ENCODE measurements around the gene CLDND2. TPM values are rescaled to one million over a fixed set of nuclear protein-coding genes. Genes with fewer than 3 reads are reported as not detected.

The CLDND2 gene
- total and polyA plus RNA-seq, 10 of the 15 experiments (the other 5 are each of a cell fraction or from before 2014, with no cell fraction given) = 0.24 to 7.1 (median 1.8) TPM; not detected in 1

DNA sequence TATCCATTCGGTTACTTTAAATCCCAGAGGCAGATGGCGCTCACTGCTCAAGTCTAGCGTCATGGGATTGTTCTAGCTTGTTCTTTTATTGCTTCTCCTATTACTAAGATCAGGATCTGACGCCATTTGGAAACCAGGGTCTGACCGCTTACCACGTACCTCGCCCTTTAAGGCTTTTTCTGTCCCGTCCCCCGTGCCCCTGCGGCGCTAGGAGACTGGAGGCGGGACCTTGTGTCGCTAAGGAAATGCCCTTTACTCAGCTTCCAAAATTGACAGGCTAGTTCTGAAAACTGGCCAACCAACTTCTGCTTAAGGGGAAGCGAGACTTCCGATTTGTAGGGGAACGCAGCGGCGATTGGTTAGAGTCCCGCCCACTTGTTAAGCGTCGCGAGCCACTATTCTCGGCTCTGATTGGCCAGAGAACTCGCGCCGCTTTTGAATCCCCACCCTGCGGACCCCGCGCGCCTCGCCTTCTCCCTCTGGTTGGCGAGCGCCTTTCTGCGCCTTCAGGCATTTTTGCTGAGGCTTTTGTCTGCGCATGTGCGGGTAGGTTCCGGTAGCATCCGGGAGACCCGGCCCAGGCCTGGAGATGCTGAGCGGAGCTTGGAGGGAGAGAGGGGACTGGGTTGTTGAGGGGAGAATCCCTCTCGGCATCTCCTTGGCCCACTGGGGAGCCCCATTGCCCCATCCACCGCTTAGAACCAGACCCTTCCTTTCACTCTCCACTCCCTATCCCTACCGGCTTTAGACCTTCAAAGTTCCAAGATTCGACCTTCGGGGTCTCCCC, 25.4 kb upstream of the CLDND2 start (continued):
- TF ChIP-seq, protein P1, sequence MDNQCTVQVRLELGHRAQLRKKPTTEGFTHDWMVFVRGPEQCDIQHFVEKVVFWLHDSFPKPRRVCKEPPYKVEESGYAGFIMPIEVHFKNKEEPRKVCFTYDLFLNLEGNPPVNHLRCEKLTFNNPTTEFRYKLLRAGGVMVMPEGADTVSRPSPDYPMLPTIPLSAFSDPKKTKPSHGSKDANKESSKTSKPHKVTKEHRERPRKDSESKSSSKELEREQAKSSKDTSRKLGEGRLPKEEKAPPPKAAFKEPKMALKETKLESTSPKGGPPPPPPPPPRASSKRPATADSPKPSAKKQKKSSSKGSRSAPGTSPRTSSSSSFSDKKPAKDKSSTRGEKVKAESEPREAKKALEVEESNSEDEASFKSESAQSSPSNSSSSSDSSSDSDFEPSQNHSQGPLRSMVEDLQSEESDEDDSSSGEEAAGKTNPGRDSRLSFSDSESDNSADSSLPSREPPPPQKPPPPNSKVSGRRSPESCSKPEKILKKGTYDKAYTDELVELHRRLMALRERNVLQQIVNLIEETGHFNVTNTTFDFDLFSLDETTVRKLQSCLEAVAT (IDR thresholded peaks at IDR 0.05) = 0 out of 2 replicates have a peak, but pooled peaks have one; percentile 28
- TF ChIP-seq GATAD2B (conservative IDR thresholded peaks at IDR 0.05; ENCODE audit: low read depth) (0 out of 2 replicates have a peak, but pooled peaks have one; percentile 47), SMARCA5 (IDR thresholded peaks at IDR 0.05) (no peak), RB1 (IDR thresholded peaks at IDR 0.05; ENCODE audit: borderline replicate concordance) (no peak), MYC (IDR thresholded peaks at IDR 0.05; ENCODE audit: insufficient read depth, insufficient read length, insufficient replicate concordance, low read length, severe bottlenecking) (no peak), EGR1 (IDR thresholded peaks at IDR 0.05; ENCODE audit: borderline replicate concordance in 1 of 2, low read depth in 2 of 2, low read length in 2 of 2) (peak in 1 of 2 experiments; percentile 54; a peak in 1 of 3 replicates), FOXM1 (IDR thresholded peaks at IDR 0.05; ENCODE audit: low read depth, low read length) (peak; percentile 62; the same call in 1 of the 2 replicates), HCFC1 (IDR thresholded peaks at IDR 0.05; ENCODE audit: low read length) (no peak), YY1 (IDR thresholded peaks at IDR 0.05; ENCODE audit: low read depth, low read length) (peak; percentile 73), DPF2 (IDR thresholded peaks at IDR 0.05) (peak; percentile 65; the same call in 1 of the 2 replicates), FOXK2 (IDR thresholded peaks at IDR 0.05) (no peak), SMC3 (IDR thresholded peaks at IDR 0.05; ENCODE audit: borderline replicate concordance, low read length) (peak; percentile 22; the same call in 1 of the 2 replicates), ZNF207 (IDR thresholded peaks at IDR 0.05; ENCODE audit: borderline replicate concordance) (0 out of 2 replicates have a peak, but pooled peaks have one; percentile 13), POU2F2 (IDR thresholded peaks at IDR 0.05; ENCODE audit: borderline replicate concordance, low read depth, low read length) (peak; percentile 38; the same call in 1 of the 3 replicates), KDM1A (IDR thresholded peaks at IDR 0.05; ENCODE audit: borderline replicate concordance) (no peak), ZNF217 (IDR thresholded peaks at IDR 0.05) (no peak), ETV6 (conservative IDR thresholded peaks at IDR 0.05 in 1 of 2, IDR thresholded peaks at IDR 0.05 in 1 of 2; ENCODE audit: borderline replicate concordance in 1 of 2, low read depth in 1 of 2) (peak in 1 of 2 experiments; percentile 8; a peak in 1 of 4 replicates), MYB (IDR thresholded peaks at IDR 0.05; ENCODE audit: borderline replicate concordance, low read depth, low read length) (no peak), SPI1 (IDR thresholded peaks at IDR 0.05; ENCODE audit: borderline replicate concordance, insufficient read depth, low read depth, low read length) (peak; percentile 60; the same call in 1 of the 2 replicates), TCF7 (IDR thresholded peaks at IDR 0.05; ENCODE audit: borderline replicate concordance) (no peak)
- TF ChIP-seq, protein P2, sequence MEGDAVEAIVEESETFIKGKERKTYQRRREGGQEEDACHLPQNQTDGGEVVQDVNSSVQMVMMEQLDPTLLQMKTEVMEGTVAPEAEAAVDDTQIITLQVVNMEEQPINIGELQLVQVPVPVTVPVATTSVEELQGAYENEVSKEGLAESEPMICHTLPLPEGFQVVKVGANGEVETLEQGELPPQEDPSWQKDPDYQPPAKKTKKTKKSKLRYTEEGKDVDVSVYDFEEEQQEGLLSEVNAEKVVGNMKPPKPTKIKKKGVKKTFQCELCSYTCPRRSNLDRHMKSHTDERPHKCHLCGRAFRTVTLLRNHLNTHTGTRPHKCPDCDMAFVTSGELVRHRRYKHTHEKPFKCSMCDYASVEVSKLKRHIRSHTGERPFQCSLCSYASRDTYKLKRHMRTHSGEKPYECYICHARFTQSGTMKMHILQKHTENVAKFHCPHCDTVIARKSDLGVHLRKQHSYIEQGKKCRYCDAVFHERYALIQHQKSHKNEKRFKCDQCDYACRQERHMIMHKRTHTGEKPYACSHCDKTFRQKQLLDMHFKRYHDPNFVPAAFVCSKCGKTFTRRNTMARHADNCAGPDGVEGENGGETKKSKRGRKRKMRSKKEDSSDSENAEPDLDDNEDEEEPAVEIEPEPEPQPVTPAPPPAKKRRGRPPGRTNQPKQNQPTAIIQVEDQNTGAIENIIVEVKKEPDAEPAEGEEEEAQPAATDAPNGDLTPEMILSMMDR (IDR thresholded peaks at IDR 0.05 in 2 of 3, conservative IDR thresholded peaks at IDR 0.05 in 1 of 3; ENCODE audit: control insufficient read depth in 2 of 3, extremely low read depth in 1 of 3, insufficient read depth in 1 of 3, low read depth in 3 of 3, low read length in 3 of 3) = peak; percentile 2 to 29 (median 28); a peak in 2 of 6 replicates
- TF ChIP-seq, protein P3, sequence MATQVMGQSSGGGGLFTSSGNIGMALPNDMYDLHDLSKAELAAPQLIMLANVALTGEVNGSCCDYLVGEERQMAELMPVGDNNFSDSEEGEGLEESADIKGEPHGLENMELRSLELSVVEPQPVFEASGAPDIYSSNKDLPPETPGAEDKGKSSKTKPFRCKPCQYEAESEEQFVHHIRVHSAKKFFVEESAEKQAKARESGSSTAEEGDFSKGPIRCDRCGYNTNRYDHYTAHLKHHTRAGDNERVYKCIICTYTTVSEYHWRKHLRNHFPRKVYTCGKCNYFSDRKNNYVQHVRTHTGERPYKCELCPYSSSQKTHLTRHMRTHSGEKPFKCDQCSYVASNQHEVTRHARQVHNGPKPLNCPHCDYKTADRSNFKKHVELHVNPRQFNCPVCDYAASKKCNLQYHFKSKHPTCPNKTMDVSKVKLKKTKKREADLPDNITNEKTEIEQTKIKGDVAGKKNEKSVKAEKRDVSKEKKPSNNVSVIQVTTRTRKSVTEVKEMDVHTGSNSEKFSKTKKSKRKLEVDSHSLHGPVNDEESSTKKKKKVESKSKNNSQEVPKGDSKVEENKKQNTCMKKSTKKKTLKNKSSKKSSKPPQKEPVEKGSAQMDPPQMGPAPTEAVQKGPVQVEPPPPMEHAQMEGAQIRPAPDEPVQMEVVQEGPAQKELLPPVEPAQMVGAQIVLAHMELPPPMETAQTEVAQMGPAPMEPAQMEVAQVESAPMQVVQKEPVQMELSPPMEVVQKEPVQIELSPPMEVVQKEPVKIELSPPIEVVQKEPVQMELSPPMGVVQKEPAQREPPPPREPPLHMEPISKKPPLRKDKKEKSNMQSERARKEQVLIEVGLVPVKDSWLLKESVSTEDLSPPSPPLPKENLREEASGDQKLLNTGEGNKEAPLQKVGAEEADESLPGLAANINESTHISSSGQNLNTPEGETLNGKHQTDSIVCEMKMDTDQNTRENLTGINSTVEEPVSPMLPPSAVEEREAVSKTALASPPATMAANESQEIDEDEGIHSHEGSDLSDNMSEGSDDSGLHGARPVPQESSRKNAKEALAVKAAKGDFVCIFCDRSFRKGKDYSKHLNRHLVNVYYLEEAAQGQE (IDR thresholded peaks at IDR 0.05; ENCODE audit: low read depth, low read length) = no peak
